HepG2 (cell line): ENCODE measurements around the gene CSNK1E. TPM values are rescaled to one million over a fixed set of nuclear protein-coding genes. Genes with fewer than 3 reads are reported as not detected.

Experiments used
- FOXO1 ChIP-seq: sonication (generic); formaldehyde crosslinking; IDR thresholded peaks from 2 replicates; pipeline ENCODE4 v1.4.0; 2020; ENCODE audit warnings: missing genetic modification reagents
- HDAC1 ChIP-seq: sonication (generic); formaldehyde crosslinking; IDR thresholded peaks from 2 replicates; pipeline ENCODE4 v1.5.1; 2020; ENCODE audit warnings: mild to moderate bottlenecking, missing genetic modification reagents
- HIVEP1 ChIP-seq: sonication (generic); formaldehyde crosslinking; IDR thresholded peaks from 2 replicates; pipeline ENCODE4 v1.4.0; 2020; ENCODE audit warnings: mild to moderate bottlenecking, missing genetic modification reagents
- KDM2A ChIP-seq: sonication (generic); formaldehyde crosslinking; IDR thresholded peaks from 2 replicates; pipeline ENCODE4 v1.4.0; 2020; ENCODE audit warnings: low read depth, missing genetic modification reagents, borderline replicate concordance
- KDM5B ChIP-seq: sonication (generic); formaldehyde crosslinking; IDR thresholded peaks from 2 replicates; pipeline ENCODE4 v1.4.0; 2020; ENCODE audit warnings: missing genetic modification reagents, mild to moderate bottlenecking, borderline replicate concordance
- LCORL ChIP-seq, 2 experiments: fragments of 450-650 bp in 1 of 2; sonication (generic) in 1 of 2; formaldehyde crosslinking in 1 of 2; IDR thresholded peaks; 2 replicates each; pipeline versions ENCODE4 v1.5.0 to v1.6.1; 2017 to 2020; ENCODE audit warnings: antibody characterized with exemption in 1 of 2, missing genetic modification reagents in 1 of 2
- PHF20 ChIP-seq: sonication (generic); formaldehyde crosslinking; IDR thresholded peaks from 2 replicates; pipeline ENCODE4 v1.5.0; 2020; ENCODE audit warnings: mild to moderate bottlenecking, missing genetic modification reagents
- PHF8 ChIP-seq: sonication (generic); formaldehyde crosslinking; IDR thresholded peaks from 2 replicates; pipeline ENCODE4 v1.5.0; 2020; ENCODE audit warnings: missing genetic modification reagents
- RORA ChIP-seq: sonication (generic); formaldehyde crosslinking; IDR thresholded peaks from 2 replicates; pipeline ENCODE4 v1.5.0; 2020; ENCODE audit warnings: mild to moderate bottlenecking, missing genetic modification reagents, moderate library complexity
- SP2 ChIP-seq: sonication (generic); formaldehyde crosslinking; IDR thresholded peaks from 2 replicates; pipeline ENCODE4 v1.5.1; 2020; ENCODE audit warnings: mild to moderate bottlenecking, missing genetic modification reagents
- SP4 ChIP-seq: sonication (generic); formaldehyde crosslinking; IDR thresholded peaks from 2 replicates; pipeline ENCODE4 v1.8.1; 2023; ENCODE audit warnings: mild to moderate bottlenecking, missing genetic modification reagents
- ZFY ChIP-seq: sonication (generic); formaldehyde crosslinking; IDR thresholded peaks from 2 replicates; pipeline ENCODE4 v1.4.0; 2020; ENCODE audit warnings: missing genetic modification reagents
- ZGPAT ChIP-seq: IDR thresholded peaks from 2 replicates; pipeline ENCODE4 v1.6.1; 2016; ENCODE audit warnings: mild to moderate bottlenecking
- ZNF274 ChIP-seq: sonication (generic); formaldehyde crosslinking; IDR thresholded peaks from 2 replicates; pipeline ENCODE4 v1.5.1; 2020; ENCODE audit warnings: mild to moderate bottlenecking, missing genetic modification reagents
- ZNF3 ChIP-seq: IDR thresholded peaks from 2 replicates; pipeline ENCODE4 v1.7.0; 2017; ENCODE audit warnings: inconsistent platforms
- polyA plus RNA-seq, 8 experiments: library from polyadenylated mRNA; depleted of rRNA in 3 of 8; stranded (reverse) in 7 of 8; unstranded in 1 of 8; fragments of >200 nt; fragmentation: Illumina TruSeq in 4 of 8; extraction: Trizol in 4 of 8; gene quantifications; 2 replicates each; pipeline versions ENCODE4 v1.2.1 to v1.2.3, GENCODE V29; 2011 to 2016; ENCODE audit warnings: low read depth in 4 of 8, missing spikeins in 1 of 8, mixed read lengths in 1 of 8; ENCODE audit not compliant: insufficient read depth in 1 of 8
- total RNA-seq, 5 experiments: library from RNA; depleted of rRNA; stranded (reverse); fragments of >200 nt; fragmentation: Illumina TruSeq; extraction: Trizol; gene quantifications; 2 replicates each; pipeline ENCODE4 v1.2.3, GENCODE V29; 2016; ENCODE audit warnings: low read depth in 1 of 5
- TF ChIP-seq, protein P1 (sequence below), 2 experiments: fragments of 450-650 bp in 1 of 2; sonication (generic) in 1 of 2; formaldehyde crosslinking in 1 of 2; IDR thresholded peaks; 2 replicates each; pipeline versions ENCODE4 v1.6.1 to v1.8.0; 2016 to 2022; ENCODE audit warnings: antibody characterized with exemption in 1 of 2, mild to moderate bottlenecking in 1 of 2, missing genetic modification reagents in 1 of 2
- TF ChIP-seq, protein P2 (sequence below): sonication (generic); formaldehyde crosslinking; IDR thresholded peaks from 2 replicates; pipeline ENCODE4 v1.4.0; 2020; ENCODE audit warnings: missing genetic modification reagents, borderline replicate concordance

The CSNK1E gene
- total and polyA plus RNA-seq, 2 of the 13 experiments (the other 11 are each of a cell fraction or from before 2014, with no cell fraction given): 34.7 to 129 TPM

GRCh38 chr22:38314933-38315822 is 2.1 kb downstream of the CSNK1E start (continued):
- TF ChIP-seq, protein P1, sequence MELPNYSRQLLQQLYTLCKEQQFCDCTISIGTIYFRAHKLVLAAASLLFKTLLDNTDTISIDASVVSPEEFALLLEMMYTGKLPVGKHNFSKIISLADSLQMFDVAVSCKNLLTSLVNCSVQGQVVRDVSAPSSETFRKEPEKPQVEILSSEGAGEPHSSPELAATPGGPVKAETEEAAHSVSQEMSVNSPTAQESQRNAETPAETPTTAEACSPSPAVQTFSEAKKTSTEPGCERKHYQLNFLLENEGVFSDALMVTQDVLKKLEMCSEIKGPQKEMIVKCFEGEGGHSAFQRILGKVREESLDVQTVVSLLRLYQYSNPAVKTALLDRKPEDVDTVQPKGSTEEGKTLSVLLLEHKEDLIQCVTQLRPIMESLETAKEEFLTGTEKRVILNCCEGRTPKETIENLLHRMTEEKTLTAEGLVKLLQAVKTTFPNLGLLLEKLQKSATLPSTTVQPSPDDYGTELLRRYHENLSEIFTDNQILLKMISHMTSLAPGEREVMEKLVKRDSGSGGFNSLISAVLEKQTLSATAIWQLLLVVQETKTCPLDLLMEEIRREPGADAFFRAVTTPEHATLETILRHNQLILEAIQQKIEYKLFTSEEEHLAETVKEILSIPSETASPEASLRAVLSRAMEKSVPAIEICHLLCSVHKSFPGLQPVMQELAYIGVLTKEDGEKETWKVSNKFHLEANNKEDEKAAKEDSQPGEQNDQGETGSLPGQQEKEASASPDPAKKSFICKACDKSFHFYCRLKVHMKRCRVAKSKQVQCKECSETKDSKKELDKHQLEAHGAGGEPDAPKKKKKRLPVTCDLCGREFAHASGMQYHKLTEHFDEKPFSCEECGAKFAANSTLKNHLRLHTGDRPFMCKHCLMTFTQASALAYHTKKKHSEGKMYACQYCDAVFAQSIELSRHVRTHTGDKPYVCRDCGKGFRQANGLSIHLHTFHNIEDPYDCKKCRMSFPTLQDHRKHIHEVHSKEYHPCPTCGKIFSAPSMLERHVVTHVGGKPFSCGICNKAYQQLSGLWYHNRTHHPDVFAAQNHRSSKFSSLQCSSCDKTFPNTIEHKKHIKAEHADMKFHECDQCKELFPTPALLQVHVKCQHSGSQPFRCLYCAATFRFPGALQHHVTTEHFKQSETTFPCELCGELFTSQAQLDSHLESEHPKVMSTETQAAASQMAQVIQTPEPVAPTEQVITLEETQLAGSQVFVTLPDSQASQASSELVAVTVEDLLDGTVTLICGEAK (IDR thresholded peaks at IDR 0.05): no peak
- TF ChIP-seq, protein P1 (CRISPR knock-in tag; IDR thresholded peaks at IDR 0.05): no peak
- TF ChIP-seq HDAC1 (CRISPR knock-in tag): 0 out of 2 replicates have a peak, but pooled peaks have one; percentile 11
- TF ChIP-seq, protein P2, sequence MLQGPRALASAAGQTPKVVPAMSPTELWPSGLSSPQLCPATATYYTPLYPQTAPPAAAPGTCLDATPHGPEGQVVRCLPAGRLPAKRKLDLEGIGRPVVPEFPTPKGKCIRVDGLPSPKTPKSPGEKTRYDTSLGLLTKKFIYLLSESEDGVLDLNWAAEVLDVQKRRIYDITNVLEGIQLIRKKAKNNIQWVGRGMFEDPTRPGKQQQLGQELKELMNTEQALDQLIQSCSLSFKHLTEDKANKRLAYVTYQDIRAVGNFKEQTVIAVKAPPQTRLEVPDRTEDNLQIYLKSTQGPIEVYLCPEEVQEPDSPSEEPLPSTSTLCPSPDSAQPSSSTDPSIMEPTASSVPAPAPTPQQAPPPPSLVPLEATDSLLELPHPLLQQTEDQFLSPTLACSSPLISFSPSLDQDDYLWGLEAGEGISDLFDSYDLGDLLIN: no peak
- no peak for TF ChIP-seq SP2
- TF ChIP-seq ZFY (CRISPR knock-in tag): 0 out of 2 replicates have a peak, but pooled peaks have one; percentile 22
- TF ChIP-seq LCORL (IDR thresholded peaks at IDR 0.05): no peak
- TF ChIP-seq LCORL (CRISPR knock-in tag; IDR thresholded peaks at IDR 0.05): peak; percentile 60; the same call in 1 of the 2 replicates
- no peak for TF ChIP-seq ZNF3 (CRISPR knock-in tag)
- 0 out of 2 replicates have a peak, but pooled peaks have one; percentile 41 for TF ChIP-seq PHF20 (CRISPR knock-in tag)
- TF ChIP-seq ZGPAT (CRISPR knock-in tag): peak; percentile 65
- TF ChIP-seq RORA (CRISPR knock-in tag): no peak
- TF ChIP-seq FOXO1 (CRISPR knock-in tag): peak; percentile 84
- TF ChIP-seq ZNF274 (CRISPR knock-in tag): peak; percentile 32; the same call in 1 of the 2 replicates
- TF ChIP-seq PHF8: 0 out of 2 replicates have a peak, but pooled peaks have one; percentile 18
- 0 out of 2 replicates have a peak, but pooled peaks have one; percentile 33 for TF ChIP-seq KDM2A (CRISPR knock-in tag)
- TF ChIP-seq HIVEP1 (CRISPR knock-in tag): no peak
- TF ChIP-seq SP4 (CRISPR knock-in tag): peak; percentile 32; the same call in 1 of the 2 replicates
- TF ChIP-seq KDM5B: peak; percentile 38; the same call in 1 of the 2 replicates
